Activated T-cell treated with anti-CD3 and anti-CD28 coated beads, Interleukin-2, amount 50 U/mL, for 72 hours (primary cell): ENCODE measurements around the gene PCNT. TPM values are rescaled to one million over a fixed set of nuclear protein-coding genes. Genes with fewer than 3 reads are reported as not detected.

Experiments
- ATAC-seq, 2 donors: fragments of 150-1000 bp; cut with Tn5 transposase; replicated peaks in 1 of 2; 2 replicates each; pipeline ENCODE4 v1.10.0; 2021; ENCODE audit warnings: moderate library complexity in 2 of 2, mild to moderate bottlenecking in 1 of 2
- DNase-seq, 2 donors: peaks; one replicate each; pipeline ENCODE4 v3.0.0; 2021 to 2022; ENCODE audit warnings: mixed read lengths in 1 of 2
- H3K27ac Mint-ChIP-seq: one replicate; pipeline ENCODE4 v1.8.0; 2022; ENCODE audit warnings: mild to moderate bottlenecking, moderate library complexity, mixed read lengths
- H3K27me3 Mint-ChIP-seq: one replicate; pipeline ENCODE4 v1.8.0; 2022; ENCODE audit warnings: low read depth, mixed read lengths
- H3K36me3 Mint-ChIP-seq, 2 donors: one replicate each; pipeline ENCODE4 v1.8.0; 2022; ENCODE audit warnings: mixed read lengths in 2 of 2, mild to moderate bottlenecking in 1 of 2; ENCODE audit not compliant: insufficient read depth in 2 of 2
- H3K4me1 Mint-ChIP-seq: one replicate; pipeline ENCODE4 v1.8.0; 2022; ENCODE audit warnings: low read depth, mixed read lengths
- H3K4me3 Mint-ChIP-seq, 2 donors: one replicate each; pipeline ENCODE4 v1.8.0; 2022; ENCODE audit warnings: mild to moderate bottlenecking in 2 of 2, mixed read lengths in 2 of 2, moderate library complexity in 2 of 2
- H3K9me3 Mint-ChIP-seq, 2 donors: one replicate each; pipeline ENCODE4 v1.8.0; 2022; ENCODE audit warnings: mixed read lengths in 2 of 2
- total RNA-seq, 2 donors: library from RNA; stranded (reverse); gene quantifications; one replicate each; pipeline ENCODE4 v1.2.3, GENCODE V29; 2022

The PCNT gene
- total RNA-seq, 2 donors from 2014 or later, result 69.6 to 83.5 TPM

DNA sequence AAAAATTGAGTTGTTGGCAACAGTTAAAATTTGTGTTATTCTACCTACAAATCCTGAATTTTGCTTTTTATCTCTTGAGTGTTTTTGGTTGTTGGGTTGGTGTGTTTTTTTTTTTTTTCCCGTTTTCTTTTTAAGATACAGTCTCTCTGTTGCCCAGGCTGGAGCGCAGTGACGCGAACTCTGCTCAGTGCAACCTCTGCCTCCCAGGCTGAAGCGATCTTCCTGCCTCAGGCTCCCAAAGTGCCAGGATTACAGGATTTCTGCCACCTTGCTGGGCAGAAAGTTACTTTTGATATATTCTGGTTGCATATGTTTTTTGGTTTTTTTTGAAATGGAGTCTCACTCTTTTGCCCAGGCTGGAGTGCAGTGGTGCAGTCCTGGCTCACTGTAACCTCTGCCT lies 4.2 kb downstream of the PCNT start:
- Mint-ChIP-seq H3K4me3 (no peak overlapping the region), H3K4me1 (peaks cover 19% of the 10 kb centered on the region), H3K27me3 (no peaks in the 10 kb centered on the region), H3K36me3 (peaks cover 3 to 29% of the 10 kb centered on the region in 2 donors), H3K27ac (no peak overlapping the region), H3K9me3 (no peaks in the 10 kb centered on the region)
- DNase-seq (no peak), ATAC-seq (no peak)

DNA sequence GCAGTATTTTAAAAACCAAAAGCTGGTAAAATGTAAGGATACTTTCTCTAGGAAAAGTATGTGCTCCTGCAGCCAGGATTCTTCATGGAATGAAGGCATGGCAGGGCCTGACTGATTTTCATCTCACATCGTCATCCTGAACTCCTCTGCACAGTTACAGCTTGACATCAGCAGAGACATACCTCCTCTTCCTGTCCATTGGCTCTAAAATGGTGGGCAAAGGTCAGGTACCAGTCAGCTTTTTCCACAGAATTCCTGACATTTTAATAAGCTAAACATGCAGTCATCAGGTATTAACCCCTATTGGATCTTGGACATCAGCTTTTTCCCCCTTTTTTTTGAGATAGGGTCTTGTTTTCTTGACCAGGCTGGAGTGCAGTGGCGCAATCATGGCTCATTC lies 5.8 kb downstream of the PCNT start:
- ATAC-seq (no peak), DNase-seq (no peak)
- H3K36me3 Mint-ChIP-seq, result peaks cover 3 to 25% of the 10 kb centered on the region in 2 donors
- peaks cover 19% of the 10 kb centered on the region for H3K4me1 Mint-ChIP-seq
- no peak overlapping the region for H3K27ac Mint-ChIP-seq
- no peaks in the 10 kb centered on the region for H3K9me3 Mint-ChIP-seq
- H3K27me3 Mint-ChIP-seq, result no peaks in the 10 kb centered on the region
- no peak overlapping the region for H3K4me3 Mint-ChIP-seq

DNA sequence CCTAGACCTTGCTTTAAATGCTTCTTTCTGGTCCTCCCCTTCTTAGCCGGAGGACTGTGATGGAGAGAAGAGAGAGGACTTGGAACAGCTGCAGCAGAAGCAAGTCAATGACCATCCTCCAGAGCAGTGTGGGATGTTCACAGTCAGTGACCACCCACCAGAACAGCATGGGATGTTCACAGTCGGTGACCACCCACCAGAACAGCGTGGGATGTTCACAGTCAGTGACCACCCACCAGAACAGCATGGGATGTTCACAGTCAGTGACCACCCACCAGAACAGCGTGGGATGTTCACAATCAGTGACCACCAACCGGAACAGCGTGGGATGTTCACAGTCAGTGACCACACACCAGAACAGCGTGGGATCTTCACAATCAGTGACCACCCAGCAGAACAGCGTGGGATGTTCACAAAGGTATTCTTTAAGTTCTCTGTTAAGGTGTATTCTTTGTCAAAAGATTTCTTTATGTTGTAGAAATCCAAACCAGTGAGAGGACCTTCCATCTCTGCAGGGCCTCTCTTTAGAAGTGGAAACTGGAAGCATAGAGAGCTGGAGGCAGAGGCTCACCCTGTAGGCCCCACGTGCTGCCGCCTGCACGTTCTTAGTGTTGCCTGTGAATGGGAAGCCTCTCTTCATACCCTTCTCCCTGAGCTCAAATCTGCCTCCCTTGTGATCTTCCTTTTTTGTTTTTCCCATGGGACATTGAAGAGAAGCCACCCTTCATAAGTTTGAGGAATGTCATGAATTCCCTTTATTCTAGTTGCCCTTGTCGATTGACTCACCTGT lies 10.6 kb downstream of the PCNT start:
- Mint-ChIP-seq H3K9me3 (no peaks in the 10 kb centered on the region), H3K4me1 (no peaks in the 10 kb centered on the region), H3K36me3 (peaks cover 13 to 29% of the 10 kb centered on the region in 2 donors), H3K27me3 (no peaks in the 10 kb centered on the region), H3K27ac (no peak overlapping the region), H3K4me3 (no peak overlapping the region)
- no peak for ATAC-seq
- DNase-seq, result no peak

DNA sequence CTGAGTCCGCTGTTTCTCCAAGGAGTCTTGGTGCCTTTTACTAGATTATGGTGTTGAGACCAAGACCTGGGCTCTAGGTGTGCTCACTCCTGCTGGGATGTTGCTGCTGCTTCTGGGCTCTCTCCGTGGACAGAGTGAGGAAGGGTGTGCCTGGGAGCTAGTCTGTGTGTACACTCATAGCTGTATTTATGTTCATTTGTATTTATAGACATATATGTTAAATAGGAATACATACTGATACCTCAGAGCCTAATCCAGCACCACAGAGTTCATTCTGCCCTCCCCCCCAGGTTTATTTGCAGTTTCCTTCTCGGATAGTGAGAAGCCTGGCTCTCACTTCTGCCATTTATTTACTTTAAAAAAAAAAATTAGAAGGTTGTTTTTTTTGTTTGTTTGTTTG lies 12.6 kb downstream of the PCNT start:
- no peak overlapping the region for H3K4me3 Mint-ChIP-seq
- H3K36me3 Mint-ChIP-seq, result peaks cover 18 to 32% of the 10 kb centered on the region in 2 donors
- ATAC-seq, result no peak
- no peaks in the 10 kb centered on the region for H3K27me3 Mint-ChIP-seq
- no peaks in the 10 kb centered on the region for H3K9me3 Mint-ChIP-seq
- no peak overlapping the region for H3K27ac Mint-ChIP-seq
- H3K4me1 Mint-ChIP-seq, result no peaks in the 10 kb centered on the region
- DNase-seq, result no peak

DNA sequence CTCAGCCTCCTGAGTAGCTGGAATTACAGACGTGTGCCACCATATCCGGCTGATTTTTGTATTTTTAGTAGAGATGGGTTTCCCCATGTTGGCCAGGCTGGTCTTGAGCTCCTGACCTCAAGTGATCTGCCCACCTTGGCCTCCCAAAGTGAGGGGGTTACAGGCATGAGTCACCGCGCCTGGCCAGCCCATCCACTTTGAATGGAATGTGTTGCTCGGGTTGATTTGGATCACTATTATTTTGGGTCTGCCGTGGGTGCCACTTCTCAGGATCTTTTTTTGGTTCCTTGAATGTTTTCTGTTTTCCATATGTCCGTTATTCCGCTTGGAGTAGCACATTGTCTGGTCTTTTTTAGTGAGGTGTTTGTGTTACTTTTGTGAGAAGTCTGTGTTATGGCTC lies 17.0 kb downstream of the PCNT start:
- DNase-seq (no peak), ATAC-seq (no peak)
- peaks cover 19 to 29% of the 10 kb centered on the region in 2 donors for H3K36me3 Mint-ChIP-seq
- no peak overlapping the region for H3K27ac Mint-ChIP-seq
- no peaks in the 10 kb centered on the region for H3K4me1 Mint-ChIP-seq
- no peak overlapping the region for H3K4me3 Mint-ChIP-seq
- H3K9me3 Mint-ChIP-seq, result no peaks in the 10 kb centered on the region
- H3K27me3 Mint-ChIP-seq, result no peaks in the 10 kb centered on the region

DNA sequence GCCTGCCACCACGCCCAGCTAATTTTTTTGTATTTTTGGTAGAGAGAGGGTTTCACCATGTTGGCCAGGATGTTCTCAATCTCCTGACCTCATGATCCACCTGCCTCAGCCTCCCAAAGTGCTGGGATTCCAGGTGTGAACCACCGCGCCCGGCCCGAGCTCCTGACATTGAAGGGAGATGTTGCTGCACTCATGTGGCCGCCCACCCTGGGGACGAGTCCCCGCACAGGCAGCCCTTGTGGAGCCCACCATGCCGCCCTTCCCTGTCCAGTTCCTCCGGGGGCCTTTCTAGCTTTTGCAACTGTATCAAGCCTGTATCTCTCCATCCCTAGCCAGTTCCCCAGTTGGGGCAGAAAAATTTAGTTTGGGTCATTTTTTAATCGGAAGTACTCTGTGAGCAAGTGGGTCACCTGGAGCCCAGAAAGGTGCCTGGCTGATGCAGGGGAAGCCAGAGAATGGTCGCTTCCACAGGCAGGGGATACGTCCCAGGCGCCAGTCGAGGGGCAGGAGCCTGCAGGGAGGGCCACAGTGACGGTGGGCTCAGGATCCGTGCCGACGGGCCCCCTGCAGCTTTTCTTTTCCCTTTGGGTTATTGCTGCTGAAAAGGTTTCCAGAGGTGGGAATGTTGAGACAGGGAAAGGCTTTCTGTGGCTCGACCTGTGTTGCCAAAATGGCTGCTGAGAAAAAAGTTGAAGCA lies 20.4 kb downstream of the PCNT start:
- H3K36me3 Mint-ChIP-seq, result peaks cover 14 to 24% of the 10 kb centered on the region in 2 donors
- no peaks in the 10 kb centered on the region for H3K4me1 Mint-ChIP-seq
- ATAC-seq (no peak), DNase-seq (no peak)
- no peak overlapping the region for H3K4me3 Mint-ChIP-seq
- no peaks in the 10 kb centered on the region for H3K9me3 Mint-ChIP-seq
- no peaks in the 10 kb centered on the region for H3K27me3 Mint-ChIP-seq
- H3K27ac Mint-ChIP-seq, result no peak overlapping the region

DNA sequence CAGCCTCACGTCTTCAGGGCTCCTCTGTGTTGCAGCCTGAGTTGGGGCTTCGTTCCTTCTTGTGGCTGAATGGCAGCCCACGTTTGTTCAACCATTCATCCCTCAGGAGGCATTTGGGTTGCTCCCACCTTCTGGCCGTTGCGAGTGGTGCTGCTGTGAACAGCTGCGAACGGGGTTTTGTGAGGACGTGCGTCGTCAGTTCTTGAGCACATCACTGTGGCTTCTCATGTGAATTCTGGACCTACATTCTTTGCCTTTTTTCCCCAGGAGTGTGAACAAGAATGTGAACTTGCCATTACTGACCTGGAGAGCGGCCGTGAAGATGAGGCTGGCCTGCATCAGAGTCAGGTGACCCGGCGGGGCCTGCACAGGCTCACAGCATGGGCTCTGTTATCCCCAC lies 21.9 kb downstream of the PCNT start:
- H3K4me3 Mint-ChIP-seq, result no peak overlapping the region
- no peak for DNase-seq
- no peaks in the 10 kb centered on the region for H3K9me3 Mint-ChIP-seq
- no peaks in the 10 kb centered on the region for H3K4me1 Mint-ChIP-seq
- H3K27me3 Mint-ChIP-seq, result no peaks in the 10 kb centered on the region
- no peak overlapping the region for H3K27ac Mint-ChIP-seq
- no peak for ATAC-seq
- H3K36me3 Mint-ChIP-seq, result peaks cover 6 to 20% of the 10 kb centered on the region in 2 donors

DNA sequence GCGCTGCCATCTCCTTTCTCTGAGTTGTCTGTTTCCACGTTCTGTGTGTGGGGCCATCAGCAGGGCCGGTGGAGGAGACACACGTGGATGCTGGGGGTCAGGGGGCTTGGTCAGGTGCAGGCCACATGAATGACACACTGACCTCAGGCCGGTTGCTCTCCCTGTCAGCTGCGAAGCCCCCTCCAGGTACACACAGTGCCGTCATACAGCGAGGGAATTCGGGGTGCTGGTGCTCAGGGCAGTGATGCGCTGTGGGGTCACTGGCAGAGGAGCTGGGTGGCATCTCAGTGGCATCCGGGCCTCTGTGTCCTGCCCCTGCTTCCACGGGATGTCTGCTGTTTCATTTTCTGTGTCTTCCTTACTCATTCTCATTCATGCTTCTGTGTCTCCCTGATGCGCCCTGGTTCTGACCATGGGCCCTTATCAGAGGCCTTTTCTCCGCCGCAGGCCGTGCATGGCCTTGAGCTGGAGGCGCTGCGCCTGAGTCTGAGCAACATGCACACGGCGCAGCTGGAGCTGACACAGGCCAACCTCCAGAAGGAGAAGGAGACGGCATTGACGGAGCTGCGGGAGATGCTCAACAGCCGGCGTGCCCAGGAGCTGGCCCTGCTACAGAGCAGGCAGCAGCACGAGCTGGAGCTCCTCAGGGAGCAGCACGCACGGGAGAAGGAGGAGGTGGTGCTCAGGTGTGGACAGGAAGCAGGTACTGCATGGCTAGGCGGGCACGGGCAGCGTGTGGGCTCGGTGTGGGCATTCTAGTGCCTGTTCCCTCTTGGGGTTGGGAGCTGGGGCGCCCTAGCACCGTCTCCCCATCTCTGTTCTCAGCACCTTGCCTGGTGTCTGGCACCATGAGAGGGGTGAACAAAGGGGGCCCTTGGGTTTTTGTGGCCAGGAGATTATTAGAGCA lies 22.6 kb downstream of the PCNT start:
- ATAC-seq (no peak), DNase-seq (no peak)
- Mint-ChIP-seq H3K36me3 (peaks cover 6 to 19% of the 10 kb centered on the region in 2 donors), H3K4me1 (no peaks in the 10 kb centered on the region), H3K9me3 (no peaks in the 10 kb centered on the region), H3K4me3 (no peak overlapping the region), H3K27ac (no peak overlapping the region), H3K27me3 (no peaks in the 10 kb centered on the region)

DNA sequence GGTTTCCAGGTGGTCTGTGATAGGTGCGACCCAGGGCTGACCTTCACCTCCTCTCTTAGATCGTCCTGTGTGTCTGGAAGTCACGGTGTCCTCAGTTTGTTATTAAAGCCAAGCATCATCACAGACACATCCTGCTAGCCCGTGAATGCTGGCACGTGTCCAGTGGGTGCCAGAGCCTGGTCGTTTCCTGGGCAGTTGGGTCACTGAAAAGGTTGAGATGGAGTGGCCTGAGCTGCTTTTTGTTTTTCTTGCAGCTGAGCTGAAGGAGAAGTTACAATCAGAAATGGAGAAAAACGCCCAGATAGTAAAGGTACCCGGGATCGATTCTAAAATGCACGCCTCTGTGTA lies 23.2 kb downstream of the PCNT start:
- H3K36me3 Mint-ChIP-seq, result peaks cover 6 to 19% of the 10 kb centered on the region in 2 donors

DNA sequence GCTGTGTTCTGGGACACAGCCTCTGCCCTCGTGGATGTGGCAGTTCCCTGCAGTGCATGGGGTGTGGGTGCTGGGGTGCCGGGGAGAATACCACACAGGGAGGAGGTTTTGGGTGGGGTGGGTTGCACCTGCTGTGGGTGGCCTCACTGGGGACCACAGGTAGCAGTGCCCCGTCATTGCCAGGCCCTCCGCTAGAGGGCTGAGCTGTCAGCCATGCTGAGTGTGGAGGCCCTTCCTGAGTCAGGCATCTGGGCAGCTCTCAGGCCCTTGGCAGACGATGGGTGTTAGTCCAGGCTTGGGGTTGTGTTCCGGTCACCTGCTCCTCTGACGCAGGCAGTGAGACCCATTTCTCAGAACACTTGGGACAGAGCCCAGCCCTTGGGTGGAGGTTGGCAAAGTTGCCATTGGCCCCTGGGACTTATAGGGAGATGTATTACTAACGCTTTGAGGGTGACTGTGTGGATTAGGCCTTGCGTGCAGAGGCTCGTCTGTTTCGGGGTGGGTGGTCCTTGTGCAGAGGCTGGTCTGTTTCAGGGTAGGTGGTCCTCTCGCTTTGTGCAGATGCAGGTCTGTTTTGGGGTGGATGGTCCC lies 23.9 kb downstream of the PCNT start:
- DNase-seq (no peak), ATAC-seq (no peak)
- Mint-ChIP-seq H3K27ac (no peak overlapping the region), H3K36me3 (peaks cover 6 to 17% of the 10 kb centered on the region in 2 donors), H3K4me1 (no peaks in the 10 kb centered on the region), H3K4me3 (no peak overlapping the region), H3K9me3 (no peaks in the 10 kb centered on the region), H3K27me3 (no peaks in the 10 kb centered on the region)

More for the DNA sequence above, 23.2 kb downstream of the PCNT start:
- H3K4me3 Mint-ChIP-seq, result no peak overlapping the region
- no peaks in the 10 kb centered on the region for H3K9me3 Mint-ChIP-seq
- no peak for DNase-seq
- ATAC-seq, result no peak
- no peaks in the 10 kb centered on the region for H3K27me3 Mint-ChIP-seq
- no peak overlapping the region for H3K27ac Mint-ChIP-seq
- H3K4me1 Mint-ChIP-seq, result no peaks in the 10 kb centered on the region

DNA sequence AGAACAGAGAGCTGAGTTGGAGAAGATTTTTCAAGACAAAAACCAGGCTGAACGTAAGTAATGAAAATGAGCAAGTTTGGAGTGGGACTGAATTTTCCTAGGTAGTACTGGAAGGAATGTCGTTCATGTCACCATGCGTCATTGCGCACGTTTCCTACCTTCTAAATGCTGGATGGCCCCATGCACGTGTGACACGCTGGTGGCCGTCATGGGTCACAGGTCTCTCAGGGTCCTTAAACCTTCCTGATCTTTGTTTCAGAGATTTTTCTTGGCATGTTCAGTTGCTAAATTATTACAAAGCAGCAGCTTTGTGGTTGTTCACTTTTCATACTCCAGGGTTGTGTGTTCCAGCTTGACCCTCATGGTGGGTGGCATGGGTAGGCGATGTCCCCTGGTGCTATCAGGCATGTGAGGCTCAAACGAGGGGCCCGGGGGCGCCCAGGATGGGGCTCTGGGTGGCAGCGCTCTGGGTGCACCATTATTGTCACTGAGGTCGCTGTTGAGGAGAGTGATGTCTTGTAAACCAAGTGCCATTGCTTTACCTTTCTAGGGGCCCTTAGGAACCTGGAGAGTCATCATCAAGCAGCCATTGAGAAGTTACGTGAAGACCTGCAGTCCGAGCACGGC lies 25.3 kb downstream of the PCNT start:
- no peak overlapping the region for H3K4me3 Mint-ChIP-seq
- no peaks in the 10 kb centered on the region for H3K27me3 Mint-ChIP-seq
- ATAC-seq, result no peak
- H3K36me3 Mint-ChIP-seq, result peaks cover 5 to 14% of the 10 kb centered on the region in 2 donors
- H3K27ac Mint-ChIP-seq, result no peak overlapping the region
- no peak for DNase-seq
- H3K9me3 Mint-ChIP-seq, result no peaks in the 10 kb centered on the region
- no peaks in the 10 kb centered on the region for H3K4me1 Mint-ChIP-seq

DNA sequence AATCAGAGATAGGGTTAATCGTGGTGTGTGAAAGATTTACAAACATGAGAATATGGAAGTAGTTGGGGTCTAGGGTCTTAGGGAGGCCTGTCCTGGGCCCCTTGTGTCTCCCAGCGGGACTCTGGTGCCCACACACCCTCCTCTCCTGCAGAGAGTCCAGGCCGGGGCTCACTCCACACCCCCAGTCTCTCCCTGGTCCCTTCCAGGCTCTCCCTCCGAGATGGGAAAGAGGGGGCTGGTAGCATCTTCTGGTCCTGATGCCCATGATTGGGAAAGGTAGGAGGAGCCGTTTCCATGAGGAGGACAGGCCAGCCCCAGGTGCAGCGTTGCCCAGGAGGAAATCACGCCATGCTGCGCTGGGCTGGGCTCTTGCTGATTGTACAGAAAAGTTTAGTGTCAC lies 26.6 kb downstream of the PCNT start:
- Mint-ChIP-seq H3K36me3 (peaks cover 5 to 17% of the 10 kb centered on the region in 2 donors), H3K27ac (no peak overlapping the region), H3K4me3 (no peak overlapping the region), H3K9me3 (no peaks in the 10 kb centered on the region), H3K27me3 (no peaks in the 10 kb centered on the region), H3K4me1 (no peaks in the 10 kb centered on the region)
- DNase-seq, result no peak
- no peak for ATAC-seq
